Smooth muscle cell of trachea (primary cell): ENCODE results near the gene WDR43. TPM values are rescaled to one million over a fixed set of nuclear protein-coding genes. Genes with fewer than 3 reads are reported as not detected.

Source experiments
- total RNA-seq: library from RNA; depleted of rRNA; stranded (reverse); fragments of >200 nt; gene quantifications from 2 replicates; pipeline ENCODE4 v1.2.1, GENCODE V29; 2014

Gene WDR43, protein sequence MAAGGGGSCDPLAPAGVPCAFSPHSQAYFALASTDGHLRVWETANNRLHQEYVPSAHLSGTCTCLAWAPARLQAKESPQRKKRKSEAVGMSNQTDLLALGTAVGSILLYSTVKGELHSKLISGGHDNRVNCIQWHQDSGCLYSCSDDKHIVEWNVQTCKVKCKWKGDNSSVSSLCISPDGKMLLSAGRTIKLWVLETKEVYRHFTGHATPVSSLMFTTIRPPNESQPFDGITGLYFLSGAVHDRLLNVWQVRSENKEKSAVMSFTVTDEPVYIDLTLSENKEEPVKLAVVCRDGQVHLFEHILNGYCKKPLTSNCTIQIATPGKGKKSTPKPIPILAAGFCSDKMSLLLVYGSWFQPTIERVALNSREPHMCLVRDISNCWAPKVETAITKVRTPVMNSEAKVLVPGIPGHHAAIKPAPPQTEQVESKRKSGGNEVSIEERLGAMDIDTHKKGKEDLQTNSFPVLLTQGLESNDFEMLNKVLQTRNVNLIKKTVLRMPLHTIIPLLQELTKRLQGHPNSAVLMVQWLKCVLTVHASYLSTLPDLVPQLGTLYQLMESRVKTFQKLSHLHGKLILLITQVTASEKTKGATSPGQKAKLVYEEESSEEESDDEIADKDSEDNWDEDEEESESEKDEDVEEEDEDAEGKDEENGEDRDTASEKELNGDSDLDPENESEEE
- total RNA-seq: 68.8 and 70.5 TPM in 2 replicates

DNA sequence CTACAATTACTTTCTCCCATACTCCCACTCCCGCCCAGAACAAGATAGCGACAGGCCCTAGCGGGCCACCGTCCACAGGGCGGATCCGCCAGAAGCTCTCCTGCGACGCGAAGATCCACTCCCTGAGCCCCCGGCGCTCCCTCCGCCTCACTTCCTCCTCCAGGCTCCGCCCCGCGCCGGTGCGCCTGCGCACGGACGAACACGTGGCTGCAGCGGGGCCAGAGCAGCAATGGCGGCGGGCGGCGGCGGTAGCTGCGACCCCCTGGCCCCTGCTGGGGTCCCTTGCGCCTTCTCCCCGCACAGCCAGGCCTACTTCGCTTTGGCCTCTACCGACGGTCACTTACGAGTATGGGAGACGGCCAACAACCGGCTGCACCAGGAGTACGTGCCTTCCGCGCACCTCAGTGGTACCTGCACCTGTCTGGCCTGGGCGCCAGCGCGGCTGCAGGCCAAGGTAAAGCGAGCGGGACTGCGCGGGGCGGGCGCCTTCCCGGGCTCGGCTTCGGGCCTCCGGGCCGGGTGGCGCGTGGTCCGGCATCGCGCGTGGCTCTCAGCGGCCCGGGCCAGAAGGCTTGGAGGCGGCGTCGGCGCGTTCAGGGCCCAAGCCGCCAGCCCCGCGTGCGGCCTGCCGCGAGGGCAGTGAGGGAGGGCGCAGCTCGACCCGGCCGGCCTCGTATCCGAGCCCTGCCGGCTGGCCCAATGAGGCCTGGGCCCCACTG is at the start of gene WDR43:
TSS of gene WDR43 (plus strand) at position 198 of the 719 bp plus-strand sequence. CDS start at position 230, 32 bp downstream.

DNA sequence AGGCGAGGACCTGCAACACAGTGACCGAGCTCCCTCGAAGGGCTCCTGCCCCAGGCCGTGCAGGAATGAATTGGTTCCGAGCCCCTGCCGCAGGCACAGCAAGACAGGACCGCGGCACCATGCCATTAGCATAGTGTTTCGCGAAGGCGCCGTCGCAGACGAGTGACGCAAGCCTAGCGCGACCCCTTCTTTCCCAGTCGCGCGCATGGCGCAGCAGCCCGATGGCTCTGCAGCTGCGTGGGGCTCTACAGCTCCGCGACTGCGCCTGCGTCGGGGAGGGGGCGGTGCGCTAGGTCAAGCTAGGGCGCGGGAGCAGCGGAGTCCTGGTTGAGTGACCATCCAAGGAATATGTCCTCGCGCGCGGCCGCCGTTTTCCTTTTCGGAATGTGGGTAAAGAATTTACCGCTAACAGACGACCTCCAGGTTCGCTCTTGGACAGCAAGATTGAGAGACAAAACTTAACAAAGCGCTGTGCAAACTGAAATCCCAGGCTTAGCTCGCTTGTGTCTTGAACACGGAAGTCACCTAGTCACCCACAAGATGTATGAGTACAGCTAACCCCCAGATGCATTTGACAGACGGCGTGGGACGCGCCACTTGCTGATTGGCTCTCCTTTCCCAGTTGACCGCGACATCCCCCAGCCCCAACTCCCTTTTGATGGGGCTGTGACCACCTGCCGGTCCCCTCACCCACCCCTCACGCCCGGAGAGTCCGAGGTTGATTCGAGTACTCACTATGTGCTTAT is 24.1 kb upstream of the WDR43 start, which contains the start of gene TRMT61B:
TSS of gene TRMT61B (minus strand) at position 164 of the 746 bp plus-strand sequence. CDS start at position 132, 32 bp downstream.

DNA sequence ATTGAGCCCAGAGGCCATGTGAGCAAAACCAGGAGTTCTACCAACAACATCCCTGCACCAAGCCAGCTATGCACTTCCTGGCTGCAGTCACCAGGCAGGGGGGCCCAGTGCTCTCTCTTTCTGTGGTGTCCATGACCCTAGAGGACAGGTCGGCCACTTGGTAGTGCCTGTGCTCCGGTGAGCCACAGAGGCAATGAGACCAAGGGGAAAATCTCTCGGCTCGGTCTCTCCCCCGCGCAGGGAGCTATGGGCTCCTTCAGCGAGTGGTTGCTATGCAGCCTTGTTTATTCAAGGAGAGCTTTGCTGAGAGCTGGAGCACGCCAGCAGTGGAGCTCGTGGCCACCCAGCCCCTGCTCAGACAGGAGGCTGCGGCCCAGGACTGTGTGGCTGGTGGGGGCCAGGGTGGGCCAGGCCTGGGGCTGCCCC is 86.6 kb downstream of the WDR43 start, which contains the start of gene TOGARAM2:
TSS of gene TOGARAM2 (plus strand) at position 283 of the 426 bp plus-strand sequence. CDS start 13,537 bp downstream, outside the sequence.

Other genes with a start within 250 kb of the WDR43 start
- gene PPP1CB, start 142.8 kb upstream of the WDR43 start, total RNA-seq: 178 and 296 TPM in 2 replicates
- gene SPDYA, start 83.8 kb upstream of the WDR43 start, total RNA-seq: 1.2 and 2.3 TPM in 2 replicates
- gene TRMT61B, start 24.4 kb upstream of the WDR43 start, total RNA-seq: 11.1 and 13.2 TPM in 2 replicates
- gene TOGARAM2, start 86.6 kb downstream of the WDR43 start, total RNA-seq: 0.17 and 0.29 TPM in 2 replicates
- gene PCARE, start 179.9 kb downstream of the WDR43 start, total RNA-seq: not detected in 2 replicates
- 63.6 and 85.7 TPM in 2 replicates for gene CLIP4, start 220.7 kb downstream of the WDR43 start, total RNA-seq